ENCODE results near the gene LCN10. TPM values are rescaled to one million over a fixed set of nuclear protein-coding genes. Genes with fewer than 3 reads are reported as not detected.

LCN10 gene
- total and polyA plus RNA-seq, 2 experiments from 2014 or later: not detected

GRCh38 chr9:136760424-136760823 is 17.7 kb upstream of the LCN10 start:
- Histone ChIP-seq H3K27me3 (no peaks in the 10 kb centered on the region), H3K79me2 (no peaks in the 10 kb centered on the region)

GRCh38 chr9:136759436-136760325 is 16.9 kb upstream of the LCN10 start:
- Histone ChIP-seq H3K9me3 (ENCODE audit: low read depth) (no peaks in the 10 kb centered on the region), H3K4me2 (no peak overlapping the region), H4K20me1 (ENCODE audit: insufficient read depth, poor library complexity, severe bottlenecking) (no peaks in the 10 kb centered on the region), H3K27me3 (no peaks in the 10 kb centered on the region), H3K4me3 (no peak overlapping the region), H3K9me2 (replicated peaks; ENCODE audit: insufficient read depth) (no peaks in the 10 kb centered on the region), H2AFZ (no peak overlapping the region), H3K36me3 (replicated peaks; ENCODE audit: insufficient read depth, low read depth) (no peaks in the 10 kb centered on the region), H3K79me2 (no peaks in the 10 kb centered on the region), H3K27ac (no peak overlapping the region), H3K4me1 (ENCODE audit: insufficient read depth) (no peaks in the 10 kb centered on the region)
- 95% methylated on average over 27 of the region's 27 CpGs for WGBS (ENCODE audit: low lambda C conversion rate, missing lambda C conversion rate)
- TF ChIP-seq, protein P1, sequence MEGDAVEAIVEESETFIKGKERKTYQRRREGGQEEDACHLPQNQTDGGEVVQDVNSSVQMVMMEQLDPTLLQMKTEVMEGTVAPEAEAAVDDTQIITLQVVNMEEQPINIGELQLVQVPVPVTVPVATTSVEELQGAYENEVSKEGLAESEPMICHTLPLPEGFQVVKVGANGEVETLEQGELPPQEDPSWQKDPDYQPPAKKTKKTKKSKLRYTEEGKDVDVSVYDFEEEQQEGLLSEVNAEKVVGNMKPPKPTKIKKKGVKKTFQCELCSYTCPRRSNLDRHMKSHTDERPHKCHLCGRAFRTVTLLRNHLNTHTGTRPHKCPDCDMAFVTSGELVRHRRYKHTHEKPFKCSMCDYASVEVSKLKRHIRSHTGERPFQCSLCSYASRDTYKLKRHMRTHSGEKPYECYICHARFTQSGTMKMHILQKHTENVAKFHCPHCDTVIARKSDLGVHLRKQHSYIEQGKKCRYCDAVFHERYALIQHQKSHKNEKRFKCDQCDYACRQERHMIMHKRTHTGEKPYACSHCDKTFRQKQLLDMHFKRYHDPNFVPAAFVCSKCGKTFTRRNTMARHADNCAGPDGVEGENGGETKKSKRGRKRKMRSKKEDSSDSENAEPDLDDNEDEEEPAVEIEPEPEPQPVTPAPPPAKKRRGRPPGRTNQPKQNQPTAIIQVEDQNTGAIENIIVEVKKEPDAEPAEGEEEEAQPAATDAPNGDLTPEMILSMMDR (IDR thresholded peaks at IDR 0.05; ENCODE audit: poor library complexity): no peak
- TF ChIP-seq EZH2 (IDR thresholded peaks at IDR 0.05; ENCODE audit: borderline replicate concordance): no peak
- TF ChIP-seq EZH2phosphoT487 (IDR thresholded peaks at IDR 0.05; ENCODE audit: low read depth, severe bottlenecking, unreplicated experiment): no peak
- no peak for DNase-seq (ENCODE audit: low spot score)

More at GRCh38 chr9:136760424-136760823, 17.7 kb upstream of the LCN10 start:
- no peaks in the 10 kb centered on the region for H3K4me1 ChIP-seq (ENCODE audit: insufficient read depth)
- no peak overlapping the region for H3K4me2 ChIP-seq
- no peak overlapping the region for H3K4me3 ChIP-seq
- H3K9me2 ChIP-seq (replicated peaks; ENCODE audit: insufficient read depth): no peaks in the 10 kb centered on the region
- no peaks in the 10 kb centered on the region for H4K20me1 ChIP-seq (ENCODE audit: insufficient read depth, poor library complexity, severe bottlenecking)
- H3K27ac ChIP-seq: no peak overlapping the region
- DNase-seq (ENCODE audit: low spot score): no peak
- H3K36me3 ChIP-seq (replicated peaks; ENCODE audit: insufficient read depth, low read depth): no peaks in the 10 kb centered on the region
- H2AFZ ChIP-seq: no peak overlapping the region
- H3K9me3 ChIP-seq (ENCODE audit: low read depth): no peaks in the 10 kb centered on the region
- no peak for TF ChIP-seq EZH2phosphoT487 (IDR thresholded peaks at IDR 0.05; ENCODE audit: low read depth, severe bottlenecking, unreplicated experiment)
- no peak for TF ChIP-seq EZH2 (IDR thresholded peaks at IDR 0.05; ENCODE audit: borderline replicate concordance)
- TF ChIP-seq, protein P1 (IDR thresholded peaks at IDR 0.05; ENCODE audit: poor library complexity): no peak
- 88% methylated on average over 25 of the region's 25 CpGs for WGBS (ENCODE audit: low lambda C conversion rate, missing lambda C conversion rate)

- Histone ChIP-seq H3K9me2 (replicated peaks; ENCODE audit: insufficient read depth) (no peaks in the 10 kb centered on the region), H2AFZ (no peak overlapping the region), H3K4me1 (ENCODE audit: insufficient read depth) (no peaks in the 10 kb centered on the region), H3K9me3 (ENCODE audit: low read depth) (no peaks in the 10 kb centered on the region), H3K4me2 (no peak overlapping the region), H3K4me3 (no peak overlapping the region), H3K79me2 (no peaks in the 10 kb centered on the region), H3K27me3 (no peaks in the 10 kb centered on the region), H3K27ac (no peak overlapping the region), H4K20me1 (ENCODE audit: insufficient read depth, poor library complexity, severe bottlenecking) (no peaks in the 10 kb centered on the region), H3K36me3 (replicated peaks; ENCODE audit: insufficient read depth, low read depth) (no peaks in the 10 kb centered on the region)
- WGBS (ENCODE audit: low lambda C conversion rate, missing lambda C conversion rate): 86% methylated on average over 7 of the region's 9 CpGs
- no peak for DNase-seq (ENCODE audit: low spot score)
- TF ChIP-seq EZH2 (IDR thresholded peaks at IDR 0.05; ENCODE audit: borderline replicate concordance) (no peak), EZH2phosphoT487 (IDR thresholded peaks at IDR 0.05; ENCODE audit: low read depth, severe bottlenecking, unreplicated experiment) (no peak)
- TF ChIP-seq, protein P1 (IDR thresholded peaks at IDR 0.05; ENCODE audit: poor library complexity): no peak
Observed at GRCh38 chr9:136759001-136759400, 16.3 kb upstream of the LCN10 start.

Data from hepatocyte (in vitro differentiated cells).